HepG2 (cell line): ENCODE measurements around the gene LRRC10B. TPM values are rescaled to one million over a fixed set of nuclear protein-coding genes. Genes with fewer than 3 reads are reported as not detected.

ENCODE experiments used
- ATAC-seq: fragments of 200-7000 bp; cut with Tn5 transposase; 3 replicates; pipeline ENCODE4 v1.9.1; 2020; ENCODE audit warnings: mild to moderate bottlenecking, moderate library complexity
- BruUV-seq: library from RNA; stranded (reverse); fragments of 400-500 nt; replicated peaks from 2 replicates; lab custom pipeline; 2021; lab: Mats Ljungman, UMichigan
- CTCF ChIA-PET: fragments of 300-600 bp; formaldehyde crosslinking; extraction: SDS; loops from one replicate; lab custom pipeline; 2021; ENCODE audit warnings: low total read pairs, inconsistent platforms, low intra/inter-chr PET ratio; lab: Yijun Ruan, JAX
- POLR2A ChIA-PET: fragments of 350-600 bp; sonication (Branson Sonifier 250); formaldehyde crosslinking; loops from one replicate; lab custom pipeline; 2020; ENCODE audit warnings: antibody characterized with exemption, inconsistent platforms; lab: Yijun Ruan, JAX
- DNase-seq: peaks from one replicate; pipeline ENCODE4 v3.0.0-alpha.2; 2015; ENCODE audit warnings: low spot score
- FAIRE-seq: peaks from 3 replicates; lab custom pipeline; 2011; peaks lifted over from hg19 to GRCh38; lab: Jason Lieb, UNC
- H2AFZ ChIP-seq: one replicate; pipeline ENCODE4 v1.6.1; 2011; ENCODE audit warnings: low read length, inconsistent platforms
- H3K27ac ChIP-seq: fragments of 300-600 bp; 3 replicates; pipeline ENCODE4 v1.8.0; 2011; ENCODE audit warnings: mixed run types, mild to moderate bottlenecking, mixed read lengths, low read length, inconsistent platforms; ENCODE audit not compliant: insufficient read depth; ENCODE audit errors: extremely low read length
- H3K27me3 ChIP-seq, 2 experiments: fragments of 200-600 bp in 1 of 2; 2 replicates in 1 of 2; 3 replicates in 1 of 2; pipeline versions ENCODE4 v1.6.0 to v1.8.0; 2011; ENCODE audit warnings: low read length in 2 of 2, mild to moderate bottlenecking in 2 of 2, moderate library complexity in 2 of 2, inconsistent platforms in 1 of 2; ENCODE audit not compliant: insufficient read depth in 2 of 2, control insufficient read depth in 1 of 2
- H3K36me3 ChIP-seq, 2 experiments: fragments of 200-600 bp in 1 of 2; replicated peaks in 1 of 2; 2 replicates in 1 of 2; 3 replicates in 1 of 2; pipeline versions ENCODE4 v1.5.1 to v1.8.0; 2011; ENCODE audit warnings: low read length in 2 of 2, inconsistent platforms in 1 of 2; ENCODE audit not compliant: insufficient read depth in 2 of 2, control insufficient read depth in 1 of 2
- H3K4me1 ChIP-seq: 2 replicates; pipeline ENCODE4 v1.5.1; 2012; ENCODE audit warnings: low read length, inconsistent platforms; ENCODE audit not compliant: insufficient read depth
- H3K4me2 ChIP-seq: 2 replicates; pipeline ENCODE4 v1.6.0; 2011; ENCODE audit warnings: low read depth, low read length, inconsistent platforms
- H3K4me3 ChIP-seq, 3 experiments: fragments of 200-600 bp in 1 of 3; sonication (generic), shearing (Covaris generic) in 1 of 3; replicated peaks in 1 of 3; 2 replicates each; pipeline ENCODE4 v1.5.1; 2011 to 2016; ENCODE audit warnings: low read length in 3 of 3, inconsistent platforms in 2 of 3, low read depth in 2 of 3, mild to moderate bottlenecking in 2 of 3, control low read depth in 1 of 3, mixed read lengths in 1 of 3; ENCODE audit not compliant: insufficient read depth in 1 of 3
- H3K79me2 ChIP-seq: one replicate; pipeline ENCODE4 v1.6.1; 2011; ENCODE audit warnings: low read length, inconsistent platforms; ENCODE audit not compliant: insufficient read depth
- H3K9ac ChIP-seq: 2 replicates; pipeline ENCODE4 v1.6.0; 2011; ENCODE audit warnings: mild to moderate bottlenecking, low read depth, low read length, inconsistent platforms; ENCODE audit not compliant: insufficient read depth
- H3K9me3 ChIP-seq: 2 replicates; pipeline ENCODE4 v1.5.1; 2012; ENCODE audit warnings: mild to moderate bottlenecking, low read length
- H4K20me1 ChIP-seq: 2 replicates; pipeline ENCODE4 v1.6.0; 2011; ENCODE audit warnings: inconsistent platforms, mild to moderate bottlenecking, low read length, moderate library complexity; ENCODE audit not compliant: insufficient read depth
- ARHGAP35 ChIP-seq: sonication (generic); formaldehyde crosslinking; IDR thresholded peaks from 2 replicates; pipeline ENCODE4 v1.9.0; 2022; ENCODE audit warnings: mild to moderate bottlenecking, inconsistent platforms, moderate library complexity, missing genetic modification reagents, borderline replicate concordance
- CEBPB ChIP-seq: IDR thresholded peaks from 2 replicates; pipeline ENCODE4 v1.6.1; 2011; ENCODE audit warnings: low read depth, low read length, improper control_type of control experiment, borderline replicate concordance
- ETS1 ChIP-seq: sonication (generic); formaldehyde crosslinking; IDR thresholded peaks from 2 replicates; pipeline ENCODE4 v1.4.0; 2020; ENCODE audit warnings: missing genetic modification reagents
- HNRNPK ChIP-seq: fragments of 200-400 bp; formaldehyde crosslinking; IDR thresholded peaks from 2 replicates; pipeline ENCODE4 v1.6.1; 2018; ENCODE audit warnings: low read length, low read depth, moderate library complexity, mild to moderate bottlenecking; ENCODE audit not compliant: poor library complexity, severe bottlenecking
- MED1 ChIP-seq: sonication (generic); formaldehyde crosslinking; IDR thresholded peaks from 2 replicates; pipeline ENCODE4 v1.4.0; 2020; ENCODE audit warnings: missing genetic modification reagents
- MLLT10 ChIP-seq: sonication (generic); formaldehyde crosslinking; IDR thresholded peaks from 2 replicates; pipeline ENCODE4 v1.4.0; 2020; ENCODE audit warnings: missing genetic modification reagents
- NFYB ChIP-seq: sonication (generic); formaldehyde crosslinking; IDR thresholded peaks from 2 replicates; pipeline ENCODE4 v1.4.0; 2020; ENCODE audit warnings: missing genetic modification reagents
- SP5 ChIP-seq: IDR thresholded peaks from 2 replicates; pipeline ENCODE4 v1.6.1; 2016; ENCODE audit warnings: low read depth, borderline replicate concordance
- TGIF2 ChIP-seq: IDR thresholded peaks from 2 replicates; pipeline ENCODE4 v1.6.1; 2016; ENCODE audit warnings: control low read depth, missing compliant biosample characterization
- ZNF251 ChIP-seq: sonication (generic); formaldehyde crosslinking; IDR thresholded peaks from 2 replicates; pipeline ENCODE4 v1.9.0; 2021; ENCODE audit warnings: mild to moderate bottlenecking, missing genetic modification reagents
- ZNF350 ChIP-seq: sonication (generic); formaldehyde crosslinking; IDR thresholded peaks from 2 replicates; pipeline ENCODE4 v1.4.0; 2020; ENCODE audit warnings: mild to moderate bottlenecking, low read depth, missing genetic modification reagents, borderline replicate concordance
- ZNF687 ChIP-seq: sonication (generic); formaldehyde crosslinking; IDR thresholded peaks from 2 replicates; pipeline ENCODE4 v1.5.1; 2020; ENCODE audit warnings: mild to moderate bottlenecking, missing genetic modification reagents, moderate library complexity
- WGBS: methylation state at CpG from one replicate; pipeline ENCODE4 v1.1.6; 2017; ENCODE audit warnings: low lambda C conversion rate; 5-methylcytosine and 5-hydroxymethylcytosine counted together
- in situ Hi-C: cut with HindIII; loops from 2 replicates; pipeline ENCODE4 v1.10.0; 2017; ENCODE audit warnings: low pct_unique_long_range_greater_than_20kb; ENCODE audit not compliant: extremely low pct_ligation_motif_present
- intact Hi-C: fragments of 100-400 bp; cut with micrococcal nuclease; formaldehyde crosslinking; loops from one replicate; pipeline ENCODE4 v1.10.0; 2022; ENCODE audit not compliant: unreplicated experiment
- polyA plus RNA-seq, 8 experiments: library from polyadenylated mRNA; depleted of rRNA in 3 of 8; stranded (reverse) in 7 of 8; unstranded in 1 of 8; fragments of >200 nt; fragmentation: Illumina TruSeq in 4 of 8; extraction: Trizol in 4 of 8; gene quantifications; 2 replicates each; pipeline versions ENCODE4 v1.2.1 to v1.2.3, GENCODE V29; 2011 to 2016; ENCODE audit warnings: low read depth in 4 of 8, missing spikeins in 1 of 8, mixed read lengths in 1 of 8; ENCODE audit not compliant: insufficient read depth in 1 of 8
- total RNA-seq, 5 experiments: library from RNA; depleted of rRNA; stranded (reverse); fragments of >200 nt; fragmentation: Illumina TruSeq; extraction: Trizol; gene quantifications; 2 replicates each; pipeline ENCODE4 v1.2.3, GENCODE V29; 2016; ENCODE audit warnings: low read depth in 1 of 5
- TF ChIP-seq, protein P1 (sequence below): sonication (generic); formaldehyde crosslinking; conservative IDR thresholded peaks from 2 replicates; pipeline ENCODE4 v1.8.1; 2023; ENCODE audit warnings: missing genetic modification reagents

Gene LRRC10B
- total and polyA plus RNA-seq, 2 of the 13 experiments (the other 11 are each of a cell fraction or from before 2014, with no cell fraction given), result not detected

- BruUV-seq, result no TSS peak
- in situ Hi-C loops, result no loop called here
- ChIA-PET POLR2A (no interaction called here), CTCF (no interaction called here)
- no peaks in the 10 kb centered on the region for H3K79me2 ChIP-seq
- DNase-seq (no peak), ATAC-seq (no peak), FAIRE-seq (no peak)
- WGBS, result 85% methylated on average over 7 of the region's 7 CpGs
- H3K9me3 ChIP-seq, result no peaks in the 10 kb centered on the region
- no peak overlapping the region for H3K4me2 ChIP-seq
- H2AFZ ChIP-seq, result no peak overlapping the region
- no peaks in the 10 kb centered on the region for H3K27me3 ChIP-seq
- H3K4me1 ChIP-seq, result no peaks in the 10 kb centered on the region
- no peak overlapping the region for H3K27ac ChIP-seq
- no peak overlapping the region for H3K9ac ChIP-seq
- intact Hi-C loops, result no loop called here
- H3K4me3 ChIP-seq, result no peak overlapping the region
- no peaks in the 10 kb centered on the region for H4K20me1 ChIP-seq
- H3K36me3 ChIP-seq, result no peaks in the 10 kb centered on the region
- TF ChIP-seq HNRNPK, result no peak
- no peak for TF ChIP-seq ZNF251 (CRISPR knock-in tag)
- no peak for TF ChIP-seq ZNF350
- TF ChIP-seq CEBPB, result no peak
- TF ChIP-seq ARHGAP35 (CRISPR knock-in tag), result no peak
- no peak for TF ChIP-seq ZNF687 (CRISPR knock-in tag)
- TF ChIP-seq MLLT10 (CRISPR knock-in tag), result no peak
- TF ChIP-seq ETS1 (CRISPR knock-in tag), result no peak
- TF ChIP-seq, protein P1, sequence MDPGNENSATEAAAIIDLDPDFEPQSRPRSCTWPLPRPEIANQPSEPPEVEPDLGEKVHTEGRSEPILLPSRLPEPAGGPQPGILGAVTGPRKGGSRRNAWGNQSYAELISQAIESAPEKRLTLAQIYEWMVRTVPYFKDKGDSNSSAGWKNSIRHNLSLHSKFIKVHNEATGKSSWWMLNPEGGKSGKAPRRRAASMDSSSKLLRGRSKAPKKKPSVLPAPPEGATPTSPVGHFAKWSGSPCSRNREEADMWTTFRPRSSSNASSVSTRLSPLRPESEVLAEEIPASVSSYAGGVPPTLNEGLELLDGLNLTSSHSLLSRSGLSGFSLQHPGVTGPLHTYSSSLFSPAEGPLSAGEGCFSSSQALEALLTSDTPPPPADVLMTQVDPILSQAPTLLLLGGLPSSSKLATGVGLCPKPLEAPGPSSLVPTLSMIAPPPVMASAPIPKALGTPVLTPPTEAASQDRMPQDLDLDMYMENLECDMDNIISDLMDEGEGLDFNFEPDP, result no peak
- TF ChIP-seq SP5 (CRISPR knock-in tag), result no peak
- no peak for TF ChIP-seq MED1 (CRISPR knock-in tag)
- no peak for TF ChIP-seq NFYB (CRISPR knock-in tag)
- TF ChIP-seq TGIF2 (CRISPR knock-in tag), result no peak
These were observed 40.5 kb upstream of the LRRC10B start for GRCh38 chr11:61468002-61468401.
